ENCODE data around the gene MRPL58. TPM values are rescaled to one million over a fixed set of nuclear protein-coding genes. Genes with fewer than 3 reads are reported as not detected.

The MRPL58 gene
- total and polyA plus RNA-seq, 2 of the 8 experiments (the other 6 are each of a cell fraction or from before 2014, with no cell fraction given): 43.6 to 49.1 TPM

DNA sequence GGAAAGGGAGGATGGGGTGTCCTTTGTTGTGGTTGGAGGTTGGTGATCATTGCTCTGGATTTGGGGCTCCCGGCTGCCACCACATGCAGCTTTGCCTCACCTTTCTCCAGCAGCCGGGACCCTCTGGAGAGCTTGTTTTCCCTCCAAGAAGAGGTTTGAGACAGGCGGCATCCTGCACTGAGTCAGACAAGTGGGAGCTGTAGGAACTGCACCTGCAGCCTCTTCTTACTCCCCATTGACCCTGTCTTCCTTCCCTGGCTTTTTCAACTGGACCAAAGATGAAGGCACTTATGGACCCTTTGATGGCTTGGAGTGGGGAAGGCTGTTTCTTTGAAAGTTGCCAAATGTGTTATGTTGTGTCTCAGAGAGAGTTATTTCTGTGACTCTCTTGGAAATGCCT is 51.2 kb downstream of the MRPL58 start:
- TF ChIP-seq, protein P1, sequence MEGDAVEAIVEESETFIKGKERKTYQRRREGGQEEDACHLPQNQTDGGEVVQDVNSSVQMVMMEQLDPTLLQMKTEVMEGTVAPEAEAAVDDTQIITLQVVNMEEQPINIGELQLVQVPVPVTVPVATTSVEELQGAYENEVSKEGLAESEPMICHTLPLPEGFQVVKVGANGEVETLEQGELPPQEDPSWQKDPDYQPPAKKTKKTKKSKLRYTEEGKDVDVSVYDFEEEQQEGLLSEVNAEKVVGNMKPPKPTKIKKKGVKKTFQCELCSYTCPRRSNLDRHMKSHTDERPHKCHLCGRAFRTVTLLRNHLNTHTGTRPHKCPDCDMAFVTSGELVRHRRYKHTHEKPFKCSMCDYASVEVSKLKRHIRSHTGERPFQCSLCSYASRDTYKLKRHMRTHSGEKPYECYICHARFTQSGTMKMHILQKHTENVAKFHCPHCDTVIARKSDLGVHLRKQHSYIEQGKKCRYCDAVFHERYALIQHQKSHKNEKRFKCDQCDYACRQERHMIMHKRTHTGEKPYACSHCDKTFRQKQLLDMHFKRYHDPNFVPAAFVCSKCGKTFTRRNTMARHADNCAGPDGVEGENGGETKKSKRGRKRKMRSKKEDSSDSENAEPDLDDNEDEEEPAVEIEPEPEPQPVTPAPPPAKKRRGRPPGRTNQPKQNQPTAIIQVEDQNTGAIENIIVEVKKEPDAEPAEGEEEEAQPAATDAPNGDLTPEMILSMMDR (IDR thresholded peaks at IDR 0.05; ENCODE audit: control extremely low read depth in 1 of 3, insufficient read depth in 1 of 3, low read depth in 1 of 3, low read length in 3 of 3): peak in 1 of 3 experiments; percentile 7; a peak in 1 of 4 replicates
- no peak for TF ChIP-seq SIRT6 (IDR thresholded peaks at IDR 0.05; ENCODE audit: low read length)
- Histone ChIP-seq H2BK5ac (ENCODE audit: low read depth, low read length) (no peak overlapping the region), H3K27me3 (replicated peaks in 1 of 4; ENCODE audit: control insufficient read depth in 3 of 4, extremely low read depth in 1 of 4, insufficient read depth in 3 of 4, low read length in 3 of 4) (no peaks in the 10 kb centered on the region), H3K56ac (replicated peaks; ENCODE audit: insufficient read length, low read depth, low read length) (no peak overlapping the region), H2BK20ac (ENCODE audit: low read length) (no peak overlapping the region), H3K18ac (ENCODE audit: extremely low read depth, low read length) (no peak overlapping the region), H3K14ac (ENCODE audit: insufficient read length) (no peak overlapping the region), H3K79me1 (ENCODE audit: low read depth, low read length) (peaks cover 2% of the 10 kb centered on the region; the same call in 1 of the 2 replicates), H2BK120ac (replicated peaks; ENCODE audit: low read depth, low read length) (no peak overlapping the region), H3K23ac (ENCODE audit: insufficient read length) (no peak overlapping the region), H3K23me2 (ENCODE audit: low read depth, low read length) (no peaks in the 10 kb centered on the region), H2BK15ac (ENCODE audit: low read length) (no peak overlapping the region), H3K79me2 (ENCODE audit: control insufficient read depth in 1 of 2, insufficient read depth in 2 of 2, low read length in 2 of 2) (no peaks in the 10 kb centered on the region), H3K4me3 (ENCODE audit: extremely low read depth in 1 of 4, insufficient read depth in 2 of 4, low read depth in 3 of 4, low read length in 4 of 4) (no peak overlapping the region), H2AK5ac (ENCODE audit: low read depth, low read length) (no peak overlapping the region), H4K91ac (replicated peaks; ENCODE audit: insufficient read length, low read length) (no peak overlapping the region), H3K4ac (replicated peaks; ENCODE audit: insufficient read length, low read depth, low read length) (no peak overlapping the region), H3K9ac (replicated peaks in 1 of 4; ENCODE audit: extremely low read depth in 1 of 4, low read depth in 3 of 4, low read length in 3 of 4) (no peak overlapping the region), H3K9me3 (ENCODE audit: insufficient read depth in 2 of 2, low read depth in 1 of 2, low read length in 1 of 2) (no peaks in the 10 kb centered on the region), H4K8ac (ENCODE audit: extremely low read depth, insufficient read depth, low read length) (no peak overlapping the region), H4K5ac (ENCODE audit: insufficient read length, low read depth, low read length) (no peak overlapping the region), H3K27ac (ENCODE audit: low read depth, low read length) (no peak overlapping the region), H2BK12ac (ENCODE audit: low read depth, low read length) (no peak overlapping the region), H3K4me2 (ENCODE audit: insufficient read depth in 1 of 2, low read depth in 2 of 2, low read length in 2 of 2) (no peak overlapping the region), H3K36me3 (ENCODE audit: control insufficient read depth in 2 of 4, insufficient read depth in 4 of 4, low read length in 3 of 4) (peaks cover 20 to 55% (median 45%) of the 10 kb centered on the region in 4 experiments), H3K4me1 (replicated peaks in 1 of 4; ENCODE audit: control insufficient read depth in 3 of 4, insufficient read depth in 4 of 4, low read length in 3 of 4) (no peaks in the 10 kb centered on the region; a peak in 1 of 7 replicates), H4K20me1 (replicated peaks in 1 of 2; ENCODE audit: control insufficient read depth in 1 of 2, insufficient read depth in 2 of 2, low read length in 2 of 2) (peaks cover 3 to 12% of the 10 kb centered on the region in 2 experiments), H2AFZ (ENCODE audit: low read length) (no peak overlapping the region)
- FAIRE-seq: no peak
- CTCF ChIA-PET (ENCODE audit: partially characterized antibody): interaction anchor here (0.8 to 8.1 kb wide), 15 partner anchors 9 to 102 kb away, joined by 3 to 81 read pairs (median 13); partner anchors contain the start of gene SLC16A5
- no peak for DNase-seq (ENCODE audit: low read depth in 1 of 2, low spot score in 2 of 2)
- POLR2A ChIA-PET (ENCODE audit: partially characterized antibody): interaction anchor here (0.8 to 1.5 kb wide), 4 partner anchors 9 to 91 kb away, joined by 3 to 4 read pairs (median 3); partner anchors contain the start of gene JPT1
- 85% methylated on average over 3 of the region's 3 CpGs; no CpG with 5 or more reads in 1 of the 2 experiments for WGBS, 2 experiments (ENCODE audit: extremely low coverage in 1 of 2, insufficient coverage in 1 of 2, insufficient read length in 1 of 2, insufficient replicate concordance in 2 of 2, low coverage in 1 of 2, low lambda C conversion rate in 2 of 2, missing lambda C conversion rate in 1 of 2)
